ENCODE measurements around the gene NTRK2. TPM values are rescaled to one million over a fixed set of nuclear protein-coding genes. Genes with fewer than 3 reads are reported as not detected.

Gene NTRK2
- total RNA-seq (2021; fragmentation: NEBNext Ultra II Directional; extraction: Animal tissue kit (Norgen Biotek cat#: 25700)): under 1 TPM; 0.11 to 0.83 (median 0.25) TPM
- long read RNA-seq, full-length matches to known transcripts: 1 of 2 reads
- long read RNA-seq, partial matches to known transcripts: 0 of 2 reads
- long read RNA-seq, other reads (novel, unspliced or antisense): 1 of 2 reads

- H3K9me3 Mint-ChIP-seq: no peaks in the 10 kb centered on the region; the same call in 1 of the 2 replicates
- peaks cover 22% of the 10 kb centered on the region for H3K27me3 Mint-ChIP-seq (ENCODE audit: insufficient read depth)
- no peak within 1 kb of the TSS for H3K27ac Mint-ChIP-seq
- TF ChIP-seq CTCF (IDR thresholded peaks at IDR 0.05): no peak
- H3K4me3 Mint-ChIP-seq: peak within 1 kb of the TSS; percentile 83
- H3K36me3 Mint-ChIP-seq (ENCODE audit: low read depth): no peaks in the 10 kb centered on the region
- DNase-seq: no peak
- peaks cover 12% of the 10 kb centered on the region; the same call in 1 of the 2 replicates for H3K4me1 Mint-ChIP-seq (ENCODE audit: low read depth)
These were observed at the start of gene NTRK2 for GRCh38 chr9:84669288-84670137. Gene NTRK2, plus strand, starts transcription at chr9:84669729. Its CDS starts 1,020 bp downstream, at chr9:84670749.

GRCh38 chr9:84620338-84620737, 49.2 kb upstream of the NTRK2 start:
- no peak for DNase-seq
- peaks cover 1% of the 10 kb centered on the region for H3K27me3 Mint-ChIP-seq (ENCODE audit: insufficient read depth)
- TF ChIP-seq CTCF (IDR thresholded peaks at IDR 0.05): no peak
- no peaks in the 10 kb centered on the region for H3K36me3 Mint-ChIP-seq (ENCODE audit: low read depth)
- no peak overlapping the region for H3K27ac Mint-ChIP-seq
- no peak overlapping the region for H3K4me3 Mint-ChIP-seq
- no peaks in the 10 kb centered on the region for H3K4me1 Mint-ChIP-seq (ENCODE audit: low read depth)
- H3K9me3 Mint-ChIP-seq: peaks cover 25% of the 10 kb centered on the region

GRCh38 chr9:84621811-84622210, 47.7 kb upstream of the NTRK2 start:
- no peak for TF ChIP-seq CTCF (IDR thresholded peaks at IDR 0.05)
- H3K36me3 Mint-ChIP-seq (ENCODE audit: low read depth): no peaks in the 10 kb centered on the region
- H3K4me1 Mint-ChIP-seq (ENCODE audit: low read depth): no peaks in the 10 kb centered on the region
- H3K4me3 Mint-ChIP-seq: no peak overlapping the region
- H3K27ac Mint-ChIP-seq: no peak overlapping the region
- peaks cover 1% of the 10 kb centered on the region for H3K27me3 Mint-ChIP-seq (ENCODE audit: insufficient read depth)
- no peak for DNase-seq
- H3K9me3 Mint-ChIP-seq: peaks cover 25% of the 10 kb centered on the region

DNA sequence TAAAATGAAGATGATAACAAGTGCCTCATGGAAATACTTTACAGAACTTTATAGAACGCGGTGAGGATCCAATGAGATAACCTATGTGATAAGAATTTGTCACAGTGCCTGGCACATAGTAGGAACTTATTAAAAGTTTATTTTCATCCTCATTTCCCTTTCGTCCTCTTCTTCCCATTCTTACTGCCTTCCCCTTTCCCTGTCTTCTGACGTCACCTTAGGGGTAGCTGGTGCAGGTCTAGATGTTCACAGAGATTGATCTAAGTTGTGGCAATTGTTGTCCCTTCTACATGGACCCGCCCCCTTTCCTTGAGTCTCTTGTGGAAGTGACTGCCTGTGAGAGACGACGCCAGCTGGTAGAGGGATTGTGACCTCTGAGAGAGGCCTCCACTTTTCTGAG, 46.5 kb upstream of the NTRK2 start:
- no peak for DNase-seq
- Mint-ChIP-seq H3K4me1 (ENCODE audit: low read depth) (no peaks in the 10 kb centered on the region), H3K36me3 (ENCODE audit: low read depth) (no peaks in the 10 kb centered on the region), H3K4me3 (no peak overlapping the region), H3K9me3 (peaks cover 26% of the 10 kb centered on the region), H3K27me3 (ENCODE audit: insufficient read depth) (peaks cover 1% of the 10 kb centered on the region; the same call in 1 of the 2 replicates), H3K27ac (no peak overlapping the region)
- TF ChIP-seq CTCF (IDR thresholded peaks at IDR 0.05): no peak

- peaks cover 1% of the 10 kb centered on the region; the same call in 1 of the 2 replicates for H3K27me3 Mint-ChIP-seq (ENCODE audit: insufficient read depth)
- no peaks in the 10 kb centered on the region for H3K36me3 Mint-ChIP-seq (ENCODE audit: low read depth)
- H3K9me3 Mint-ChIP-seq: peaks cover 13% of the 10 kb centered on the region; the same call in 1 of the 2 replicates
- no peak overlapping the region for H3K27ac Mint-ChIP-seq
- no peak for DNase-seq
- no peak for TF ChIP-seq CTCF (IDR thresholded peaks at IDR 0.05)
- H3K4me1 Mint-ChIP-seq (ENCODE audit: low read depth): no peaks in the 10 kb centered on the region
- H3K4me3 Mint-ChIP-seq: no peak overlapping the region
These were observed 33.1 kb upstream of the NTRK2 start for GRCh38 chr9:84636436-84636835.

All from HFFc6 (cell line).